Kidney epithelial cell (primary cell): ENCODE results near the gene RDH13. TPM values are rescaled to one million over a fixed set of nuclear protein-coding genes. Genes with fewer than 3 reads are reported as not detected.
"Not testable (repeated sequence)": the region's sequence is repeated elsewhere in the genome, so short reads cannot be mapped to it uniquely, and the experiment has no call there.

Source experiments
- DNase-seq: peaks from one replicate; pipeline ENCODE4 v3.0.0-alpha.2; 2010; ENCODE audit warnings: low read depth
- H3K27me3 ChIP-seq: 2 replicates; pipeline ENCODE4 v1.6.0; 2011; ENCODE audit warnings: low read length; ENCODE audit not compliant: control insufficient read depth, insufficient read depth
- H3K36me3 ChIP-seq: 2 replicates; pipeline ENCODE4 v1.5.1; 2011; ENCODE audit warnings: low read length; ENCODE audit not compliant: control insufficient read depth, insufficient read depth
- H3K4me3 ChIP-seq: 2 replicates; pipeline ENCODE4 v1.5.1; 2011; ENCODE audit warnings: low read depth, mild to moderate bottlenecking, control low read depth, low read length
- CTCF ChIP-seq: IDR thresholded peaks from 2 replicates; pipeline ENCODE4 v1.5.1; 2011; ENCODE audit warnings: mild to moderate bottlenecking, moderate library complexity, low read length, control low read depth, inconsistent platforms; ENCODE audit not compliant: insufficient read depth, poor library complexity, severe bottlenecking
- total RNA-seq: library from RNA; depleted of rRNA; stranded (reverse); fragments of >200 nt; gene quantifications from 2 replicates; pipeline ENCODE4 v1.2.3, GENCODE V29; 2015

Gene RDH13
- total RNA-seq, 1 donor from 2014 or later, result 23.4 TPM

- TF ChIP-seq CTCF, result no peak
- no peak overlapping the region for H3K4me3 ChIP-seq
- peaks cover 3% of the 10 kb centered on the region for H3K36me3 ChIP-seq
- H3K27me3 ChIP-seq, result no peaks in the 10 kb centered on the region
- no peak for DNase-seq
These were observed 21.2 kb downstream of the RDH13 start for GRCh38 chr19:55041627-55042343.

DNA sequence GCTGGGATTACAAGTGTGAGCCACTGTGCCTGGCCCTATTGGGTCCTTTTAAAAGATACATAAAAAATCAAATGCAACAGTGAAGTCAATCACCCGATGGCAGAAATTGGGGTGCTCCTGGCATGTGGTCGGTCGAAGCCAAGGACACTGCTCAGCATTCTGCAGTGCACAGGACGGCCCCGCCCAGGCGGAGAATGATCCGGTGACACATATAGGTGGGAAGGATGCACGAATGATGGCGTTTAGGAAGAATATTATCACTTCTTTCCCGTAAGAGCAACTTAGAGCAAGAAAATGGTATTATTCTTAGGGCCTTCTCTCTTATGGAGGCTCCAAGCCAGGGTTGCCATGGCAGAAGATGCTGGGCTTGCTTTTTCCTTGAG lies 21.7 kb downstream of the RDH13 start:
- peaks cover 3% of the 10 kb centered on the region for H3K36me3 ChIP-seq
- H3K4me3 ChIP-seq, result no peak overlapping the region
- DNase-seq, result no peak
- TF ChIP-seq CTCF, result no peak
- no peaks in the 10 kb centered on the region for H3K27me3 ChIP-seq

DNA sequence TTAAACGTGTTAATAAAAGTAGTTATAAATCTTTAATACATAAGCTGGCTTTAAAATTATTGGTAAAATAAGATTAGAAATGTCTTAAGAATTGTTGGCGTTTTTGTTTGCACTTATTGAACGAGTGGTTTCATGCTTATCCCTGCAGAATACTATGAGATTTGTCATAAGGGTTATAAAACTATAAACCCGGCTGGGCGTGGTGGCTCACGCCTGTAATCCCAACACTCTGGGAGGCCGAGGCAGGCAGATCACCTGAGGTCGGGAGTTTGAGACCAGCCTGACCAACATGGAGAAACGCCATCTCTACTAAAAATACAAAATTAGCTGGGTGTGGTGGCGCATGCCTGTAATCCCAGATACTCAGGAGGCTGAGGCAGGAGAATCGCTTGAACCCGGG lies 22.3 kb downstream of the RDH13 start:
- not testable (repeated sequence) for H3K4me3 ChIP-seq, H3K27me3 ChIP-seq, H3K36me3 ChIP-seq, DNase-seq

GRCh38 chr19:55037603-55038002 lies 25.3 kb downstream of the RDH13 start:
- H3K36me3 ChIP-seq, DNase-seq, H3K4me3 ChIP-seq, H3K27me3 ChIP-seq: not testable (repeated sequence)

DNA sequence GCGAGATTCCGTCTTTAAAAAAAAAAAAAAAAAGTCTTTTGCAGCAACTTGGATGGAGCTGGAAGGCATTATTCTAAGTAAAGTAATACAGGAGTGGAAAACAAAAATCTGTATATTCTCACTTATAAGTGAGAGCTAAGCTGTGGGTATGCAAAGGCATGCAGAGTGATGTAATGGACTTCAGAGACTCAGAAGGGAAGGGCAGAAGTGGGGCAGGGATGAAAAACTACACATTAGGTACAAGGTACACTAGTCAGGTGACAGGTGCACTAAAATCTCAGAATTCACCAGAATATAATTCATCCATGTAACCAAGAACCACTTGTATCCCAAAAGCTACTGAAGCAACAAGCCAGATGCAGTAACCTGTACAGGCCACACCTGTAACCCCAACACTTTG lies 26.9 kb downstream of the RDH13 start:
- no peak for TF ChIP-seq CTCF
- Histone ChIP-seq H3K27me3 (no peaks in the 10 kb centered on the region), H3K4me3 (no peak overlapping the region), H3K36me3 (no peaks in the 10 kb centered on the region)
- DNase-seq, result no peak

- no peak for DNase-seq
- Histone ChIP-seq H3K36me3 (no peaks in the 10 kb centered on the region), H3K27me3 (no peaks in the 10 kb centered on the region), H3K4me3 (no peak overlapping the region)
- TF ChIP-seq CTCF, result no peak
These were observed 28.2 kb downstream of the RDH13 start for GRCh38 chr19:55034751-55035150.

DNA sequence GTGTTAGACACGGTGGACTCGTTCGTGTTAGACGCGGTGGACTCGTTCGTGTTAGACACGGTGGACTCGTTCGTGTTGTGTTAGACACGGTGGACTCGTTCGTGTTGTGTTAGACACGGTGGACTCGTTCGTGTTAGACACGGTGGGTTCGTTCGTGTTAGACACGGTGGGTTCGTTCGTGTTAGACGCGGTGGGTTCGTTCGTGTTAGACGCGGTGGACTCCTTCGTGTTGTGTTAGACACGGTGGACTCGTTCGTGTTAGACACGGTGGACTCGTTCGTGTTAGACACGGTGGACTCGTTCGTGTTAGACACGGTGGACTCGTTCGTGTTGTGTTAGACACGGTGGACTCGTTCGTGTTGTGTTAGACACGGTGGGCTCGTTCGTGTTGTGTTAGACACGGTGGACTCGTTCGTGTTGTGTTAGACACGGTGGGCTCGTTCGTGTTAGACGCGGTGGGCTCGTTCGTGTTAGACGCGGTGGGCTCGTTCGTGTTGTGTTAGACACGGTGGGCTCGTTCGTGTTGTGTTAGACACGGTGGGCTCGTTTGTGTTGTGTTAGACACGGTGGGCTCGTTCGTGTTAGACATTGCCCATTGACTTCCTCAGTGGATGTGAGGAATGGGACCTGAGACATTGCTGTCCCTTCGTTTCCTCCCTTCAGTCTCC lies 29.8 kb downstream of the RDH13 start:
- not testable (repeated sequence) for DNase-seq, H3K36me3 ChIP-seq, H3K27me3 ChIP-seq, H3K4me3 ChIP-seq
